ENCODE data around the gene UBE2D2. TPM values are rescaled to one million over a fixed set of nuclear protein-coding genes. Genes with fewer than 3 reads are reported as not detected.

Gene UBE2D2
- total and polyA plus RNA-seq, 2 of the 13 experiments (the other 11 are each of a cell fraction or from before 2014, with no cell fraction given) = 79.1 to 109 TPM

- TF ChIP-seq TOPORS (CRISPR knock-in tag; IDR thresholded peaks at IDR 0.05) (no peak), SMC3 (IDR thresholded peaks at IDR 0.05; ENCODE audit: low read length) (peak; percentile 96), ZBTB7B (CRISPR knock-in tag; IDR thresholded peaks at IDR 0.05) (0 out of 2 replicates have a peak, but pooled peaks have one; percentile 52), GTF2F1 (IDR thresholded peaks at IDR 0.05; ENCODE audit: low read length) (no peak), HMGXB4 (CRISPR knock-in tag; IDR thresholded peaks at IDR 0.05; ENCODE audit: borderline replicate concordance in 1 of 2, low read depth in 1 of 2) (peak; percentile 22 to 63; a peak in 2 of 4 replicates), POLR2G (IDR thresholded peaks at IDR 0.05; ENCODE audit: low read depth, low read length) (0 out of 2 replicates have a peak, but pooled peaks have one; percentile 45), BRD4 (CRISPR knock-in tag; IDR thresholded peaks at IDR 0.05) (0 out of 2 replicates have a peak, but pooled peaks have one; percentile 44), RFX3 (CRISPR knock-in tag; IDR thresholded peaks at IDR 0.05) (peak; percentile 61), ZNF687 (CRISPR knock-in tag; IDR thresholded peaks at IDR 0.05) (0 out of 2 replicates have a peak, but pooled peaks have one; percentile 11), CBX5 (CRISPR knock-in tag; IDR thresholded peaks at IDR 0.05; ENCODE audit: borderline replicate concordance) (peak; percentile 73; the same call in 1 of the 2 replicates), HDAC1 (CRISPR knock-in tag; IDR thresholded peaks at IDR 0.05) (peak; percentile 28; the same call in 1 of the 2 replicates), ZNF674 (CRISPR knock-in tag; IDR thresholded peaks at IDR 0.05; ENCODE audit: low read depth) (no peak), PRDM15 (CRISPR knock-in tag; IDR thresholded peaks at IDR 0.05) (0 out of 2 replicates have a peak, but pooled peaks have one; percentile 20), FOSL2 (CRISPR knock-in tag; IDR thresholded peaks at IDR 0.05) (0 out of 2 replicates have a peak, but pooled peaks have one; percentile 34), ZSCAN22 (CRISPR knock-in tag; IDR thresholded peaks at IDR 0.05) (no peak), FOXA3 (CRISPR knock-in tag; IDR thresholded peaks at IDR 0.05) (peak; percentile 4; the same call in 1 of the 2 replicates), ZNF800 (CRISPR knock-in tag; IDR thresholded peaks at IDR 0.05) (no peak)
Observed at GRCh38 chr5:139633295-139634027, 72.3 kb downstream of the UBE2D2 start (continued).
